ENCODE data around the gene NFIX. TPM values are rescaled to one million over a fixed set of nuclear protein-coding genes. Genes with fewer than 3 reads are reported as not detected.

NFIX gene
- polyA plus RNA-seq, 3 donors: 0.25 to 3.7 (median 0.90) TPM

DNA sequence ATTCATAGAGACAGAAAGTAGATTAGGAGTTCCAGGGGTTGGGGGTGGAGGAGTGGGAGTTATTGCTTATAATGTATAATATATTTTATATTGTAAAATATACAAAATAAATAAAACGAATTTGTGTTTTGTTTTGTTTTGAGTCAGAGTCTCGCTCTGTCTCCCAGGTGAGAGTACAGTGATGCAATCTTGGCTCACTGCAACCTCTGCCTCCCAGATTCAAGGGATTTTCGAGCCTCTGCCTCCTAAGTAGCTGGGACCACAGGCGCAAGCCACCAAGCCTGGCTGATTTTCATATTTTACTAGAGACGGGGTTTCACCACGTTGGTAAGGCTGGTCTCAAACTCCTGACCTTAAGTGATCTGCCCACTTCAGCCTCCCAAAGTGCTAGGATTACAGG is 35.8 kb upstream of the NFIX start:
- Histone ChIP-seq H3K9me3 (replicated peaks in 1 of 2; ENCODE audit: control insufficient read depth in 1 of 2, insufficient read depth in 1 of 2, low read length in 2 of 2) (no peaks in the 10 kb centered on the region), H3K4me2 (replicated peaks; ENCODE audit: extremely low read depth, low read length, poor library complexity, severe bottlenecking) (no peak overlapping the region), H3K27me3 (ENCODE audit: control insufficient read depth in 2 of 2, insufficient read depth in 2 of 2, low read length in 2 of 2) (no peaks in the 10 kb centered on the region), H3K9ac (ENCODE audit: insufficient read depth, low read length, poor library complexity, severe bottlenecking) (no peak overlapping the region), H4K20me1 (ENCODE audit: insufficient read depth, low read length) (no peaks in the 10 kb centered on the region), H3K27ac (ENCODE audit: low read depth in 1 of 2, low read length in 2 of 2) (no peak overlapping the region), H3K4me3 (replicated peaks in 1 of 3; ENCODE audit: low read depth in 2 of 3, low read length in 3 of 3) (no peak overlapping the region), H3K79me2 (ENCODE audit: insufficient read depth, low read length) (peaks cover 31% of the 10 kb centered on the region), H3K36me3 (replicated peaks in 1 of 2; ENCODE audit: control insufficient read depth in 1 of 2, insufficient read depth in 2 of 2, low read length in 2 of 2) (peaks cover 0 to 9% of the 10 kb centered on the region in 2 donors), H3K4me1 (ENCODE audit: control insufficient read depth in 1 of 2, insufficient read depth in 2 of 2, low read length in 2 of 2) (peaks cover 18 to 21% of the 10 kb centered on the region in 2 donors), H2AFZ (ENCODE audit: insufficient read depth, low read depth, low read length, poor library complexity, severe bottlenecking) (no peak overlapping the region)
- Mint-ChIP-seq H3K27ac (no peak overlapping the region), H3K36me3 (peaks cover 1 to 5% of the 10 kb centered on the region in 2 donors), H3K4me1 (peaks cover 25% of the 10 kb centered on the region), H3K27me3 (ENCODE audit: low read depth in 3 of 3) (peaks cover 1 to 6% (median 5%) of the 10 kb centered on the region in 3 donors), H3K9me3 (peaks cover 0 to 1% (median 0%) of the 10 kb centered on the region in 7 donors), H3K4me3 (no peak overlapping the region)
- TF ChIP-seq, protein P1, sequence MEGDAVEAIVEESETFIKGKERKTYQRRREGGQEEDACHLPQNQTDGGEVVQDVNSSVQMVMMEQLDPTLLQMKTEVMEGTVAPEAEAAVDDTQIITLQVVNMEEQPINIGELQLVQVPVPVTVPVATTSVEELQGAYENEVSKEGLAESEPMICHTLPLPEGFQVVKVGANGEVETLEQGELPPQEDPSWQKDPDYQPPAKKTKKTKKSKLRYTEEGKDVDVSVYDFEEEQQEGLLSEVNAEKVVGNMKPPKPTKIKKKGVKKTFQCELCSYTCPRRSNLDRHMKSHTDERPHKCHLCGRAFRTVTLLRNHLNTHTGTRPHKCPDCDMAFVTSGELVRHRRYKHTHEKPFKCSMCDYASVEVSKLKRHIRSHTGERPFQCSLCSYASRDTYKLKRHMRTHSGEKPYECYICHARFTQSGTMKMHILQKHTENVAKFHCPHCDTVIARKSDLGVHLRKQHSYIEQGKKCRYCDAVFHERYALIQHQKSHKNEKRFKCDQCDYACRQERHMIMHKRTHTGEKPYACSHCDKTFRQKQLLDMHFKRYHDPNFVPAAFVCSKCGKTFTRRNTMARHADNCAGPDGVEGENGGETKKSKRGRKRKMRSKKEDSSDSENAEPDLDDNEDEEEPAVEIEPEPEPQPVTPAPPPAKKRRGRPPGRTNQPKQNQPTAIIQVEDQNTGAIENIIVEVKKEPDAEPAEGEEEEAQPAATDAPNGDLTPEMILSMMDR (IDR thresholded peaks at IDR 0.05): no peak
- no peak for DNase-seq
- intact Hi-C loops (cut with micrococcal nuclease): no loop called here
- WGBS (ENCODE audit: insufficient coverage): 89% methylated on average over 4 of the region's 6 CpGs

DNA sequence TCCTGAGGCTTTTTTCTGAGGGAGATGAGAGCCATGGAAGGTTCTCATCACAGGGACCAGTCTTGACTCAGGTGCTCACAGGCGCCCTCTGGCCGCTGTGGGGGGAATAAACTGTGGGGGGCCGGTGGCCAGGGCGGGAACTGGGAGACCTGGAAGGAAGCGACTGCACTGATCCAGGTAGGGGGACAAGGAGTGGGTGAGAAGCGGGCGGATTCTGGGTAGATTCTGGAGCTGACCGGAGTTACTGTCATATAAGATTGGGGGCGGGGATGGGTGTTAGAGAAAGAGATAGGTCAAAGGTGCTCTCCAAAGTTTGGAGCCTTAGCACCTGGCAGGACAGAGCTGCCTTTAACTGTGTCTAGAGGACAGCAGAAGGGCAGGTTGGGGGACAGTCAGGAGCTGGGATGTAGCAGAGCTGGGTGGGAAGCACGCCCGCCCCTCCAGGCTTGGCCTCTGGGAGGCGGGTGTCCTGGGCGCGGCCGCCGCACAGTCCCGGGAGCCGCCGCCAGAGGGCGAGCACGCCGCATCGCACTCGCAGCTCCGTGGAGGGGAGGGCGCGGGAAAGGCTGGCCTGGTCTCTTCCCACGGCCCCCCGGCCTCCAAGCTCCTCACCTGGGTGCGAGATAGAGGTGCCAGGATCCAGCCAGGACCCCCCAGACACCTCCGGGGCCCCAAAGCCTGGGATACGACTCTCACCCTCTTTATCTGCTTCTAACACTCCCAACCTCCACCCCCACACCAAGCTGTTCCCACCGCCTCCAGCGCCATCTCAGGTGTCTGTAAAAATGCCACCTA is 30.1 kb upstream of the NFIX start:
- no peaks in the 10 kb centered on the region for H4K20me1 ChIP-seq (ENCODE audit: insufficient read depth, low read length)
- Mint-ChIP-seq H3K4me1 (peaks cover 6% of the 10 kb centered on the region), H3K27me3 (ENCODE audit: low read depth in 3 of 3) (peaks cover 1 to 6% (median 5%) of the 10 kb centered on the region in 3 donors), H3K4me3 (peak overlapping the region; percentile 83 to 89), H3K36me3 (no peaks in the 10 kb centered on the region), H3K27ac (peak overlapping the region in 4 of 7 donors; percentile 53 to 93 (median 68)), H3K9me3 (peaks cover 0 to 2% (median 0%) of the 10 kb centered on the region in 7 donors)
- H3K9me3 ChIP-seq (replicated peaks in 1 of 2; ENCODE audit: control insufficient read depth in 1 of 2, insufficient read depth in 1 of 2, low read length in 2 of 2): no peaks in the 10 kb centered on the region
- WGBS (ENCODE audit: insufficient coverage): 1% methylated on average over 33 of the region's 34 CpGs
- peak overlapping the region; percentile 8 to 79 (median 28) for H3K4me3 ChIP-seq (replicated peaks in 1 of 3; ENCODE audit: low read depth in 2 of 3, low read length in 3 of 3)
- H3K4me2 ChIP-seq (replicated peaks; ENCODE audit: extremely low read depth, low read length, poor library complexity, severe bottlenecking): peak overlapping the region; percentile 98
- intact Hi-C loops (cut with micrococcal nuclease): loop anchor here in 1 of 2 donors (10.0 kb wide), 1 partner anchor 80 kb away; the partner anchor contains the start of genes DNASE2 and KLF1
- H3K27me3 ChIP-seq (ENCODE audit: control insufficient read depth in 2 of 2, insufficient read depth in 2 of 2, low read length in 2 of 2): no peaks in the 10 kb centered on the region
- peaks cover 7 to 10% of the 10 kb centered on the region in 2 donors for H3K4me1 ChIP-seq (ENCODE audit: control insufficient read depth in 1 of 2, insufficient read depth in 2 of 2, low read length in 2 of 2)
- H3K36me3 ChIP-seq (replicated peaks in 1 of 2; ENCODE audit: control insufficient read depth in 1 of 2, insufficient read depth in 2 of 2, low read length in 2 of 2): no peaks in the 10 kb centered on the region
- H2AFZ ChIP-seq (ENCODE audit: insufficient read depth, low read depth, low read length, poor library complexity, severe bottlenecking): peak overlapping the region; percentile 73
- TF ChIP-seq, protein P1 (IDR thresholded peaks at IDR 0.05): peak; percentile 99
- H3K27ac ChIP-seq (ENCODE audit: low read depth in 1 of 2, low read length in 2 of 2): peak overlapping the region in 1 of 2 donors; percentile 16
- H3K9ac ChIP-seq (ENCODE audit: insufficient read depth, low read length, poor library complexity, severe bottlenecking): peak overlapping the region; percentile 15
- no peaks in the 10 kb centered on the region for H3K79me2 ChIP-seq (ENCODE audit: insufficient read depth, low read length)
- peak; percentile 65 to 74 (median 72) for DNase-seq
